Esophagus muscularis mucosa (tissue), 3 donors: ENCODE data around the gene AUH.

Source experiments
- POLR2A ChIP-seq: fragments of 450-650 bp; IDR thresholded peaks from one replicate; pipeline ENCODE4 v1.6.1; 2017; ENCODE audit warnings: antibody characterized with exemption, moderate library complexity, mild to moderate bottlenecking, low read depth
- POLR2AphosphoS5 ChIP-seq, 2 donors: sonication (generic); formaldehyde crosslinking; IDR thresholded peaks; one replicate each; pipeline ENCODE4 v1.6.1; 2017; ENCODE audit warnings: antibody characterized with exemption in 2 of 2
- TF ChIP-seq, protein P1 (sequence below), 3 experiments: fragments of 200-600 bp in 2 of 3; fragments of 450-650 bp in 1 of 3; sonication (generic) in 2 of 3; IDR thresholded peaks; one replicate each; pipeline ENCODE4 v1.5.1; 2017 to 2019; ENCODE audit warnings: antibody characterized with exemption in 3 of 3, mild to moderate bottlenecking in 2 of 3, moderate library complexity in 1 of 3

DNA sequence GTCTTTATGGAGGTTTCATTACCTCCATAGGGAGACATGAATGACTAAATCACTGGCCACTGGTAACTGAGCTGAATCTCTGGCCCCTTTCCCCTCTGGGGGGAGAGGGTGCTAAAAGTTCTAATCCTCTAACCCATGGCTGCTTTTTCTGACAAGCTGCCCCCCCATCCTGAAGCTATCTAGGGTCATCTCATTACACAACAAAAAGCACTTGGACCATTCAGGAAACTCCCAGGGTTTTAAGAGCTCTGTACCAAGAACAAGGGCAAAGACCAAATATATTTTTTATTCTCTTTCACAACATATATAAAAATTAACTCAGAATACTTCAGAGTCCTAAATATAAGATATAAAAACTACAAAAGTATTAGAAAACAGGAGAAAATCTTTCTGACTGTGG is 14.3 kb downstream of the AUH start:
- TF ChIP-seq, protein P1, sequence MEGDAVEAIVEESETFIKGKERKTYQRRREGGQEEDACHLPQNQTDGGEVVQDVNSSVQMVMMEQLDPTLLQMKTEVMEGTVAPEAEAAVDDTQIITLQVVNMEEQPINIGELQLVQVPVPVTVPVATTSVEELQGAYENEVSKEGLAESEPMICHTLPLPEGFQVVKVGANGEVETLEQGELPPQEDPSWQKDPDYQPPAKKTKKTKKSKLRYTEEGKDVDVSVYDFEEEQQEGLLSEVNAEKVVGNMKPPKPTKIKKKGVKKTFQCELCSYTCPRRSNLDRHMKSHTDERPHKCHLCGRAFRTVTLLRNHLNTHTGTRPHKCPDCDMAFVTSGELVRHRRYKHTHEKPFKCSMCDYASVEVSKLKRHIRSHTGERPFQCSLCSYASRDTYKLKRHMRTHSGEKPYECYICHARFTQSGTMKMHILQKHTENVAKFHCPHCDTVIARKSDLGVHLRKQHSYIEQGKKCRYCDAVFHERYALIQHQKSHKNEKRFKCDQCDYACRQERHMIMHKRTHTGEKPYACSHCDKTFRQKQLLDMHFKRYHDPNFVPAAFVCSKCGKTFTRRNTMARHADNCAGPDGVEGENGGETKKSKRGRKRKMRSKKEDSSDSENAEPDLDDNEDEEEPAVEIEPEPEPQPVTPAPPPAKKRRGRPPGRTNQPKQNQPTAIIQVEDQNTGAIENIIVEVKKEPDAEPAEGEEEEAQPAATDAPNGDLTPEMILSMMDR (IDR thresholded peaks at IDR 0.05), result no peak
- TF ChIP-seq POLR2A, result no peak
- no peak for TF ChIP-seq POLR2AphosphoS5 (IDR thresholded peaks at IDR 0.05)
